Naive thymus-derived CD8-positive, alpha-beta T cell (primary cell): ENCODE results near the gene RNF141. TPM values are rescaled to one million over a fixed set of nuclear protein-coding genes. Genes with fewer than 3 reads are reported as not detected.

ENCODE experiments used
- ATAC-seq, 2 donors: fragments of 150-1000 bp; cut with Tn5 transposase in 1 of 2; sonication (Bioruptor Pico), chemical (Tn5 transposase) in 1 of 2; 1 replicate in 1 of 2; 2 replicates in 1 of 2; pipeline ENCODE4 v1.10.0; 2021; ENCODE audit warnings: mild to moderate bottlenecking in 2 of 2, moderate library complexity in 2 of 2
- POLR2A ChIA-PET: fragments of 350-600 bp; sonication (Branson Sonifier 250); formaldehyde crosslinking; loops from one replicate; lab custom pipeline; 2021; ENCODE audit warnings: antibody characterized with exemption; lab: Charles Lee
- DNase-seq, 10 donors: peaks; one replicate each; pipeline versions ENCODE4 v3.0.0 to v3.0.0-alpha.2; 2020 to 2022
- H3K27ac Mint-ChIP-seq, 10 donors: one replicate each; pipeline ENCODE4 v1.8.0; 2020 to 2022; ENCODE audit warnings: mild to moderate bottlenecking in 10 of 10, mixed read lengths in 10 of 10, moderate library complexity in 4 of 10, inconsistent platforms in 1 of 10
- H3K27me3 Mint-ChIP-seq, 5 donors: one replicate each; pipeline ENCODE4 v1.8.0; 2021 to 2022; ENCODE audit warnings: mixed read lengths in 5 of 5
- H3K36me3 Mint-ChIP-seq, 3 donors: one replicate each; pipeline ENCODE4 v1.8.0; 2020 to 2022; ENCODE audit warnings: mixed read lengths in 3 of 3, mild to moderate bottlenecking in 2 of 3, inconsistent platforms in 1 of 3
- H3K4me1 Mint-ChIP-seq, 4 donors: one replicate each; pipeline ENCODE4 v1.8.0; 2021 to 2022; ENCODE audit warnings: mixed read lengths in 4 of 4
- H3K4me3 Mint-ChIP-seq, 10 donors: one replicate each; pipeline ENCODE4 v1.8.0; 2020 to 2022; ENCODE audit warnings: mild to moderate bottlenecking in 10 of 10, mixed read lengths in 10 of 10, moderate library complexity in 6 of 10, inconsistent platforms in 1 of 10
- H3K9me3 Mint-ChIP-seq, 9 donors: one replicate each; pipeline ENCODE4 v1.8.0; 2020 to 2022; ENCODE audit warnings: mixed read lengths in 9 of 9, mild to moderate bottlenecking in 3 of 9, inconsistent platforms in 1 of 9, moderate library complexity in 1 of 9
- polyA plus RNA-seq, 3 donors: library from polyadenylated mRNA; unstranded; fragments of 300-500 nt; fragmentation: Illumina TruSeq; gene quantifications; one replicate each; pipeline ENCODE4 v1.2.3, GENCODE V29; 2021
- total RNA-seq, 8 experiments: library from RNA in 2 of 8; stranded (reverse) in 2 of 8; gene quantifications; one replicate each; pipeline ENCODE4 v1.2.3 and lab custom pipeline; 2021 to 2026

RNF141 gene
- total and polyA plus RNA-seq, 5 experiments from 2014 or later = 18.8 to 22.9 (median 20.5) TPM

- DNase-seq (no peak), ATAC-seq (no peak)
- Mint-ChIP-seq H3K36me3 (no peaks in the 10 kb centered on the region), H3K4me1 (peaks cover 0 to 9% (median under 1%) of the 10 kb centered on the region in 4 donors), H3K9me3 (no peaks in the 10 kb centered on the region), H3K27me3 (peaks cover 0 to 11% (median 2%) of the 10 kb centered on the region in 5 donors), H3K4me3 (no peak overlapping the region), H3K27ac (no peak overlapping the region)
- POLR2A ChIA-PET = no interaction called here
These were observed 32.0 kb upstream of the RNF141 start for GRCh38 chr11:10573028-10573427.

GRCh38 chr11:10572533-10572932 lies 31.5 kb upstream of the RNF141 start:
- H3K4me1 Mint-ChIP-seq = peaks cover 0 to 9% (median under 1%) of the 10 kb centered on the region in 4 donors
- no peaks in the 10 kb centered on the region for H3K9me3 Mint-ChIP-seq
- no peak overlapping the region for H3K27ac Mint-ChIP-seq
- POLR2A ChIA-PET = no interaction called here
- peaks cover 0 to 11% (median 2%) of the 10 kb centered on the region in 5 donors for H3K27me3 Mint-ChIP-seq
- no peak overlapping the region for H3K4me3 Mint-ChIP-seq
- DNase-seq = no peak
- no peak for ATAC-seq
- H3K36me3 Mint-ChIP-seq = no peaks in the 10 kb centered on the region

GRCh38 chr11:10568486-10568941 lies 27.5 kb upstream of the RNF141 start, which contains the start of gene LYVE1:
TSS of gene LYVE1 (minus strand) at chr11:10568665. CDS start at chr11:10568532, 133 bp downstream.
- Mint-ChIP-seq H3K36me3 (no peaks in the 10 kb centered on the region), H3K27me3 (peaks cover 0 to 11% (median 0%) of the 10 kb centered on the region in 5 donors), H3K27ac (no peak within 1 kb of the TSS), H3K9me3 (no peaks in the 10 kb centered on the region), H3K4me1 (peaks cover 0 to 16% (median under 1%) of the 10 kb centered on the region in 4 donors), H3K4me3 (no peak within 1 kb of the TSS)
- DNase-seq (no peak), ATAC-seq (no peak)
- POLR2A ChIA-PET = no interaction called here

GRCh38 chr11:10567446-10567845 lies 26.5 kb upstream of the RNF141 start:
- Mint-ChIP-seq H3K4me1 (peaks cover 0 to 8% (median under 1%) of the 10 kb centered on the region in 4 donors), H3K27ac (no peak overlapping the region), H3K27me3 (peaks cover 0 to 11% (median 0%) of the 10 kb centered on the region in 5 donors), H3K9me3 (no peaks in the 10 kb centered on the region), H3K36me3 (no peaks in the 10 kb centered on the region), H3K4me3 (no peak overlapping the region)
- POLR2A ChIA-PET = no interaction called here
- ATAC-seq (no peak), DNase-seq (no peak)

- POLR2A ChIA-PET = no interaction called here
- H3K4me3 Mint-ChIP-seq = no peak overlapping the region
- no peaks in the 10 kb centered on the region for H3K9me3 Mint-ChIP-seq
- H3K27me3 Mint-ChIP-seq = peaks cover 0 to 3% (median 0%) of the 10 kb centered on the region in 5 donors
- ATAC-seq (no peak), DNase-seq (no peak)
- H3K36me3 Mint-ChIP-seq = no peaks in the 10 kb centered on the region
- H3K27ac Mint-ChIP-seq = no peak overlapping the region
- peaks cover 0 to 8% (median under 1%) of the 10 kb centered on the region in 4 donors for H3K4me1 Mint-ChIP-seq
These were observed 25.4 kb upstream of the RNF141 start for GRCh38 chr11:10566257-10566957.

- Mint-ChIP-seq H3K9me3 (no peaks in the 10 kb centered on the region), H3K27ac (no peak overlapping the region), H3K36me3 (no peaks in the 10 kb centered on the region), H3K4me1 (peaks cover 0 to 8% (median 0%) of the 10 kb centered on the region in 4 donors), H3K27me3 (no peaks in the 10 kb centered on the region), H3K4me3 (no peak overlapping the region)
- ATAC-seq (no peak), DNase-seq (no peak)
- POLR2A ChIA-PET = interaction anchor here (1.2 kb wide), 1 partner anchor 9 kb away, joined by 3 read pairs; no protein-coding TSS in a partner anchor
These were observed 24.5 kb upstream of the RNF141 start for GRCh38 chr11:10565493-10565892.

GRCh38 chr11:10564696-10565318 lies 23.8 kb upstream of the RNF141 start:
- DNase-seq = no peak
- no peak overlapping the region for H3K27ac Mint-ChIP-seq
- POLR2A ChIA-PET = interaction anchor here (1.2 kb wide), 1 partner anchor 9 kb away, joined by 3 read pairs; no protein-coding TSS in a partner anchor
- H3K4me1 Mint-ChIP-seq = peaks cover 0 to 8% (median 0%) of the 10 kb centered on the region in 4 donors
- H3K4me3 Mint-ChIP-seq = no peak overlapping the region
- no peaks in the 10 kb centered on the region for H3K27me3 Mint-ChIP-seq
- ATAC-seq = no peak
- H3K9me3 Mint-ChIP-seq = no peaks in the 10 kb centered on the region
- H3K36me3 Mint-ChIP-seq = no peaks in the 10 kb centered on the region

- H3K36me3 Mint-ChIP-seq = no peaks in the 10 kb centered on the region
- no peak for ATAC-seq
These were observed 23.0 kb upstream of the RNF141 start for GRCh38 chr11:10564030-10564429.

GRCh38 chr11:10561947-10562346 lies 21.0 kb upstream of the RNF141 start:
- Mint-ChIP-seq H3K36me3 (no peaks in the 10 kb centered on the region), H3K4me3 (no peak overlapping the region), H3K27ac (no peak overlapping the region), H3K27me3 (peaks cover 0 to 5% (median 0%) of the 10 kb centered on the region in 5 donors), H3K9me3 (no peaks in the 10 kb centered on the region), H3K4me1 (peaks cover 0 to 6% (median 0%) of the 10 kb centered on the region in 4 donors)
- POLR2A ChIA-PET = no interaction called here
- DNase-seq (no peak), ATAC-seq (no peak)

More at GRCh38 chr11:10564030-10564429, 23.0 kb upstream of the RNF141 start:
- POLR2A ChIA-PET = no interaction called here
- Mint-ChIP-seq H3K4me1 (peaks cover 0 to 6% (median 0%) of the 10 kb centered on the region in 4 donors), H3K27me3 (no peaks in the 10 kb centered on the region), H3K9me3 (no peaks in the 10 kb centered on the region), H3K4me3 (no peak overlapping the region), H3K27ac (no peak overlapping the region)
- DNase-seq = no peak

- no peak overlapping the region for H3K4me3 Mint-ChIP-seq
- DNase-seq (no peak), ATAC-seq (no peak)
- peaks cover 0 to 7% (median 0%) of the 10 kb centered on the region in 4 donors for H3K4me1 Mint-ChIP-seq
- H3K9me3 Mint-ChIP-seq = no peaks in the 10 kb centered on the region
- POLR2A ChIA-PET = no interaction called here
- H3K27me3 Mint-ChIP-seq = peaks cover 0 to 9% (median 2%) of the 10 kb centered on the region in 5 donors
- H3K27ac Mint-ChIP-seq = no peak overlapping the region
- H3K36me3 Mint-ChIP-seq = no peaks in the 10 kb centered on the region
These were observed 20.2 kb upstream of the RNF141 start for GRCh38 chr11:10561043-10561818.

GRCh38 chr11:10558288-10558687 lies 17.3 kb upstream of the RNF141 start:
- Mint-ChIP-seq H3K9me3 (no peaks in the 10 kb centered on the region), H3K27ac (no peak overlapping the region), H3K36me3 (no peaks in the 10 kb centered on the region), H3K4me1 (peaks cover 0 to 1% (median 0%) of the 10 kb centered on the region in 4 donors), H3K27me3 (peaks cover 0 to 9% (median 4%) of the 10 kb centered on the region in 5 donors), H3K4me3 (no peak overlapping the region)
- ATAC-seq (no peak), DNase-seq (no peak)
- POLR2A ChIA-PET = no interaction called here

GRCh38 chr11:10556590-10556989 lies 15.6 kb upstream of the RNF141 start:
- POLR2A ChIA-PET = interaction anchor here (0.7 kb wide), 1 partner anchor 9 kb away, joined by 3 read pairs; no protein-coding TSS in a partner anchor
- Mint-ChIP-seq H3K4me1 (peaks cover 0 to 1% (median 0%) of the 10 kb centered on the region in 4 donors), H3K27ac (no peak overlapping the region), H3K36me3 (peaks cover 0 to 5% (median 2%) of the 10 kb centered on the region in 3 donors), H3K4me3 (no peak overlapping the region), H3K27me3 (peaks cover 0 to 13% (median 9%) of the 10 kb centered on the region in 5 donors), H3K9me3 (peaks cover 0 to 9% (median 7%) of the 10 kb centered on the region in 9 donors)
- DNase-seq (no peak), ATAC-seq (no peak)
